ENCODE results near the gene TFIP11. TPM values are rescaled to one million over a fixed set of nuclear protein-coding genes. Genes with fewer than 3 reads are reported as not detected.

Gene TFIP11
- polyA plus RNA-seq, 1 experiment: 34.8 TPM

- ChIA-PET POLR2A (no interaction called here), CTCF (interaction anchor here (0.5 to 2.2 kb wide), 3 partner anchors 127 to 157 kb away, joined by 3 to 6 read pairs (median 3); no protein-coding TSS in a partner anchor)
- no peaks in the 10 kb centered on the region for H3K27me3 ChIP-seq (ENCODE audit: control insufficient read depth, insufficient read depth, low read length)
- H3K4me3 ChIP-seq (ENCODE audit: low read depth, low read length): no peak overlapping the region
- TF ChIP-seq, protein P1, sequence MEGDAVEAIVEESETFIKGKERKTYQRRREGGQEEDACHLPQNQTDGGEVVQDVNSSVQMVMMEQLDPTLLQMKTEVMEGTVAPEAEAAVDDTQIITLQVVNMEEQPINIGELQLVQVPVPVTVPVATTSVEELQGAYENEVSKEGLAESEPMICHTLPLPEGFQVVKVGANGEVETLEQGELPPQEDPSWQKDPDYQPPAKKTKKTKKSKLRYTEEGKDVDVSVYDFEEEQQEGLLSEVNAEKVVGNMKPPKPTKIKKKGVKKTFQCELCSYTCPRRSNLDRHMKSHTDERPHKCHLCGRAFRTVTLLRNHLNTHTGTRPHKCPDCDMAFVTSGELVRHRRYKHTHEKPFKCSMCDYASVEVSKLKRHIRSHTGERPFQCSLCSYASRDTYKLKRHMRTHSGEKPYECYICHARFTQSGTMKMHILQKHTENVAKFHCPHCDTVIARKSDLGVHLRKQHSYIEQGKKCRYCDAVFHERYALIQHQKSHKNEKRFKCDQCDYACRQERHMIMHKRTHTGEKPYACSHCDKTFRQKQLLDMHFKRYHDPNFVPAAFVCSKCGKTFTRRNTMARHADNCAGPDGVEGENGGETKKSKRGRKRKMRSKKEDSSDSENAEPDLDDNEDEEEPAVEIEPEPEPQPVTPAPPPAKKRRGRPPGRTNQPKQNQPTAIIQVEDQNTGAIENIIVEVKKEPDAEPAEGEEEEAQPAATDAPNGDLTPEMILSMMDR (IDR thresholded peaks at IDR 0.05; ENCODE audit: low read depth, low read length): no peak
- H3K27ac ChIP-seq (ENCODE audit: low read depth, low read length): no peak overlapping the region
- no peaks in the 10 kb centered on the region; the same call in 1 of the 2 replicates for H3K9me3 ChIP-seq (ENCODE audit: control insufficient read depth, insufficient read depth, low read length)
- DNase-seq (ENCODE audit: low read depth, low spot score): no peak
These were observed 3.7 kb upstream of the TFIP11 start for GRCh38 chr22:26515931-26516330.

DNA sequence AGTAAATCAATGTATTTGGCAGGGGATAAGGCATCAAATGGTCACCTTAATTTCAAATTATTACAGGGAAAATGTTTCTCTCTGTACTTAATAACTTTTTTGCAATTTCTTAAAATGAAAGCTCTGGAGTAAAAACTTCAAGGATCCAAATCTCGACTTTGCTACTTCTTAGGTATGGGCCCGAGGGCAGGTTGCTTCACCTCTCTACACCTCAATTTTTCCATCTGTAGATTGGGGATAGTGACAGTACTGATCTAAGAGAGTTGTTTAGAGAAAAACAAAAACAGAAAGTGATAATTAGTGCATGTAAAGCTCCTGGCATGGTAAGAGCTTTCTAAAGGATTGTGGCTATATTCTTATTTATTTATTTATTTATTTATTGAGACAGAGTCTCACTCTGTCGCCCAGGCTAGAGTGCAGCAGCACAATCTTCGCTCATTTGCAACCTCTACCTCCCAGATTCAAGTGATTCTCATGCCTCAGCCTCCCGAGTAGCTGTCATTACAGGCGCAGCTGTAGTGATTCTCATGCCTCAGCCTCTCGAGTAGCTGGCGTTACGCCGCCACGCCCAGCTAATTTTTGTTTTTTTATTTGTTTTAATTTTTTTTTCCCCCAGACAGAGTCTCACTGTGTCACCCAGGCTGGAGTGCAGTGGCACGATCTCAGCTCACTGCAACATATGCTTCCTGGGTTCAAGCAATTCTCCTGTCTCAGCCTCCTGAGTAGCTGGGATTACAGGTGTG, 2.3 kb upstream of the TFIP11 start:
- Histone ChIP-seq H3K27me3 (ENCODE audit: control insufficient read depth, insufficient read depth, low read length) (no peaks in the 10 kb centered on the region), H3K27ac (ENCODE audit: low read depth, low read length) (no peak overlapping the region), H3K9me3 (ENCODE audit: control insufficient read depth, insufficient read depth, low read length) (no peaks in the 10 kb centered on the region; the same call in 1 of the 2 replicates), H3K4me3 (ENCODE audit: low read depth, low read length) (no peak overlapping the region)
- no peak for DNase-seq (ENCODE audit: low read depth, low spot score)
- TF ChIP-seq, protein P1 (IDR thresholded peaks at IDR 0.05; ENCODE audit: low read depth, low read length): no peak
- ChIA-PET POLR2A (no interaction called here), CTCF (interaction anchor here (1.5 to 2.2 kb wide), 2 partner anchors 11 to 151 kb away, joined by 4 to 6 read pairs; no protein-coding TSS in a partner anchor)

DNA sequence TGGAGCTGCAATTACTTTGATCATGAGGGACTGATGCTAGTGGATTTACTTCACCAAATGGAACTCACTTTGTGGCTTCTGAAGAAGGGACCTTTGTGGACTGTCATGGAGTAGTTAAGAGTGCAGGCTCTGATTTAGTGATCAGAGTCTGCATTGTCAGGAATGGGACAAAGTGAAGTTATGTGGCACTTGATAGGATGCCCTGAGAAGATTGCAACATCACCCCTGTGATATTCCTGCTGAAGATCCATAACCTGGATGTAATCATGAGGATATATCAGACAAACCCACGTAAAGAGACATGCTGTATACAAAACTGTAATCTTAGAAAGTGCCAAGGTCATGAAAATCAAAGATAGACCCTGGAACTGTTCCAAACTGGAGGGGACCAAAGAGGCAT, 1.6 kb upstream of the TFIP11 start:
- Histone ChIP-seq H3K9me3 (ENCODE audit: control insufficient read depth, insufficient read depth, low read length) (no peaks in the 10 kb centered on the region; the same call in 1 of the 2 replicates), H3K27ac (ENCODE audit: low read depth, low read length) (no peak overlapping the region), H3K27me3 (ENCODE audit: control insufficient read depth, insufficient read depth, low read length) (no peaks in the 10 kb centered on the region), H3K4me3 (ENCODE audit: low read depth, low read length) (no peak overlapping the region)
- TF ChIP-seq, protein P1 (IDR thresholded peaks at IDR 0.05; ENCODE audit: low read depth, low read length): no peak
- DNase-seq (ENCODE audit: low read depth, low spot score): no peak
- ChIA-PET CTCF (interaction anchor here (1.9 kb wide), 1 partner anchor 152 kb away, joined by 8 read pairs; no protein-coding TSS in a partner anchor), POLR2A (no interaction called here)

DNA sequence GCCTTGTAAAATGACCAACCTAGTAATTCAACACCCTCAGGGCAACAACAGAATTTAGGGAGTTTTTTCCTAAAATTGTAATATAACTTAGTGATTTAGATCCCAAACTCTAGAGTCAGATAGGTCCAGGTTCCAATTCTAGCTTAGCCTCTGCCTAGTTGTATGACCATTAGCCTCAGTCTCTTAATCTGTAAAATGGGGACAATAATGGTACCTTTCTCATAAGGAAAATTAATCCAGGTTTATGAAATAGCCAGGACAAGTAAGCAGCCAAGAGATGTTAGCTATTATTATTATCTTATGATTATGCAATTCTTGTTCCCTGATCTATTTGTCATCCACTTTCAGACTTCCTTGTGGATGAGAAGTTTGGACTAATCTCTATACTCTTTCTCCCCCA, 4.1 kb downstream of the TFIP11 start:
- no peaks in the 10 kb centered on the region; the same call in 1 of the 2 replicates for H3K9me3 ChIP-seq (ENCODE audit: control insufficient read depth, insufficient read depth, low read length)
- DNase-seq (ENCODE audit: low read depth, low spot score): no peak
- ChIA-PET CTCF (interaction anchor here (0.7 to 1.2 kb wide), 3 partner anchors 47 to 158 kb away, joined by 3 to 5 read pairs (median 4); no protein-coding TSS in a partner anchor), POLR2A (no interaction called here)
- TF ChIP-seq, protein P1 (IDR thresholded peaks at IDR 0.05; ENCODE audit: low read depth, low read length): no peak
- no peaks in the 10 kb centered on the region for H3K27me3 ChIP-seq (ENCODE audit: control insufficient read depth, insufficient read depth, low read length)
- no peak overlapping the region for H3K27ac ChIP-seq (ENCODE audit: low read depth, low read length)
- H3K4me3 ChIP-seq (ENCODE audit: low read depth, low read length): no peak overlapping the region

DNA sequence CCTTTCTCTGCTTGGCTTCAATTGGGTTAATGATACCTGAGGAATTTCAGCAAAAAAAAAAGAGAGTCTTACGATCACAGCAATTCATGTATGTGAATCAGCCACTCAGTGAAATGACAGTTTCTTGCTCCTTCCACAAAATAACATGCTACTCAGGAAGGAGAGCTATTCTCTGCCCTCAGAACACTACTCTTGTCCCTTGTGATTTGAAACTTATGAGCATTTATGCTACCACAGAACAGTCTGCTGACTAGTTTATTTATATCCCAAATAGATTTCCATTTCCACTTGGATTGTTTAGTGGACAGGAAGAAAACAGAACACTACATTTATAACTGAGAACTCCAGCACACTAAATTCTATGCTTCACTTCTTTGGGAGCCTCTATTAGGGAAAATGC, 8.5 kb downstream of the TFIP11 start:
- no peak for DNase-seq (ENCODE audit: low read depth, low spot score)
- Histone ChIP-seq H3K4me3 (ENCODE audit: low read depth, low read length) (no peak overlapping the region), H3K27ac (ENCODE audit: low read depth, low read length) (no peak overlapping the region), H3K9me3 (ENCODE audit: control insufficient read depth, insufficient read depth, low read length) (no peaks in the 10 kb centered on the region; the same call in 1 of the 2 replicates), H3K27me3 (ENCODE audit: control insufficient read depth, insufficient read depth, low read length) (no peaks in the 10 kb centered on the region)
- TF ChIP-seq, protein P1 (IDR thresholded peaks at IDR 0.05; ENCODE audit: low read depth, low read length): no peak
- CTCF ChIA-PET: interaction anchor here (0.6 to 6.2 kb wide), 8 partner anchors 11 to 220 kb away, joined by 3 to 69 read pairs (median 4); no protein-coding TSS in a partner anchor
- POLR2A ChIA-PET: no interaction called here
